Brain microvascular endothelial cell (primary cell): ENCODE measurements around the gene ZNF215.
"Not testable (repeated sequence)": the region's sequence is repeated elsewhere in the genome, so short reads cannot be mapped to it uniquely, and the experiment has no call there.

ENCODE experiments used
- DNase-seq: peaks from one replicate; pipeline ENCODE4 v3.0.0-alpha.2; 2020
- H3K27ac ChIP-seq: fragments of 250-450 bp; sonication (Bioruptor Pico); 2 replicates; pipeline ENCODE4 v1.5.1; 2020; ENCODE audit warnings: mild to moderate bottlenecking, moderate library complexity
- H3K27me3 ChIP-seq: fragments of 250-450 bp; sonication (Bioruptor Pico); replicated peaks from 2 replicates; pipeline ENCODE4 v1.5.1; 2020; ENCODE audit warnings: mild to moderate bottlenecking
- H3K36me3 ChIP-seq: fragments of 250-450 bp; sonication (Bioruptor Pico); replicated peaks from 2 replicates; pipeline ENCODE4 v1.5.1; 2020; ENCODE audit warnings: mild to moderate bottlenecking
- H3K4me3 ChIP-seq: 2 replicates; pipeline ENCODE4 v1.5.1; 2011; ENCODE audit warnings: low read depth, mild to moderate bottlenecking, control low read depth, low read length, moderate library complexity
- CTCF ChIP-seq: IDR thresholded peaks from 2 replicates; pipeline ENCODE4 v1.5.1; 2011; ENCODE audit warnings: low read depth, mild to moderate bottlenecking, moderate library complexity, low read length, control low read depth, inconsistent platforms; ENCODE audit errors: missing control alignments
- in situ Hi-C: cut with HindIII; loops from 2 replicates; pipeline ENCODE4 v1.10.0; 2017; ENCODE audit warnings: low sequenced_read_pairs, low pct_ligation_motif_present

ZNF215 gene

DNA sequence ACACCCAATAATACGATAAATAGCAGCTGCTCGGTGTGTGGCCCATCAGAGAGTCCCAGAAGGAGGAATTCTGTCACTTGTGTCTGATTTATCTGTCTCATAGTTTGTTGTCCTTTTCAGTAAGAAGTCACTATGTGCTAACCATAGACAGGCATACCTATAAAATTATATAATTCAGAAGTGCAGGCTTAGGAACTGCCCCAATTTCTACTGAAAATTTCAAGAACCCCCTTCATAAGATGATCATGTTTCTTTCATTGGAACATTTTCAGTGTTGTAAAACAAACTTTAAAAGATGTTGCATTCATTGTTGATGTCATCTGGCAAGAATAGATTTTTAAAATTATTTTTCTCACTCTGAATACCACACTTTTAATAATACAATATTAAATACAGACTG lies 33.8 kb upstream of the ZNF215 start, which contains the start of gene OR2D2:
Gene OR2D2, minus strand, starts transcription at position 101 of the 400 bp plus-strand sequence. Its CDS starts 0 bp downstream, at position 101.
- no peak for TF ChIP-seq CTCF
- Histone ChIP-seq H3K36me3 (no peaks in the 10 kb centered on the region), H3K27me3 (no peaks in the 10 kb centered on the region), H3K27ac (no peak within 1 kb of the TSS), H3K4me3 (no peak within 1 kb of the TSS)
- no peak for DNase-seq
- in situ Hi-C loops: no loop called here

- Histone ChIP-seq H3K27me3 (no peaks in the 10 kb centered on the region), H3K36me3 (no peaks in the 10 kb centered on the region), H3K27ac (no peak overlapping the region), H3K4me3 (no peak overlapping the region)
- TF ChIP-seq CTCF: no peak
- no peak for DNase-seq
- in situ Hi-C loops: no loop called here
These were observed 32.1 kb upstream of the ZNF215 start for GRCh38 chr11:6894097-6894496.

DNA sequence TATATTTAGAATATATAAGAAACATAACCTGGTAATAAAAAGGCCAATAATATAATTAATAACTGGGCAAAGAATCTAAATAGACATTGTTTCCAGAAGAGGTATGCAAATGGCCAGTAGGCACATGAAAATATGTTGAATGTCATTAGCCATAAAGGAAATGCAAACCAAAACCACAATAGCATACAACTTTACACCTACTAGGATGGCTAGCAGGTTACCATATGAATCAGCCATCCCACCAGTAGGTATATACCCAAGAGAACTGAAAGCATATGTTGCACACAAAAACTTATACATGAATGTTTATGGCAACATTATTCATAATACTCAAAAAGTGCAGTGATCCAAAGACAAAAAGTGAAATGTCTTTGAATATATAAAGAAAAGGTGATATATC lies 31.2 kb upstream of the ZNF215 start:
- in situ Hi-C loops: no loop called here
- no peaks in the 10 kb centered on the region for H3K36me3 ChIP-seq
- TF ChIP-seq CTCF: no peak
- no peak overlapping the region for H3K27ac ChIP-seq
- H3K27me3 ChIP-seq: no peaks in the 10 kb centered on the region
- no peak for DNase-seq
- H3K4me3 ChIP-seq: no peak overlapping the region

- no peaks in the 10 kb centered on the region for H3K27me3 ChIP-seq
- H3K27ac ChIP-seq: no peak overlapping the region
- in situ Hi-C loops: no loop called here
- TF ChIP-seq CTCF: no peak
- DNase-seq: no peak
- no peak overlapping the region for H3K4me3 ChIP-seq
- H3K36me3 ChIP-seq: no peaks in the 10 kb centered on the region
These were observed 27.3 kb upstream of the ZNF215 start for GRCh38 chr11:6898911-6899310.

DNA sequence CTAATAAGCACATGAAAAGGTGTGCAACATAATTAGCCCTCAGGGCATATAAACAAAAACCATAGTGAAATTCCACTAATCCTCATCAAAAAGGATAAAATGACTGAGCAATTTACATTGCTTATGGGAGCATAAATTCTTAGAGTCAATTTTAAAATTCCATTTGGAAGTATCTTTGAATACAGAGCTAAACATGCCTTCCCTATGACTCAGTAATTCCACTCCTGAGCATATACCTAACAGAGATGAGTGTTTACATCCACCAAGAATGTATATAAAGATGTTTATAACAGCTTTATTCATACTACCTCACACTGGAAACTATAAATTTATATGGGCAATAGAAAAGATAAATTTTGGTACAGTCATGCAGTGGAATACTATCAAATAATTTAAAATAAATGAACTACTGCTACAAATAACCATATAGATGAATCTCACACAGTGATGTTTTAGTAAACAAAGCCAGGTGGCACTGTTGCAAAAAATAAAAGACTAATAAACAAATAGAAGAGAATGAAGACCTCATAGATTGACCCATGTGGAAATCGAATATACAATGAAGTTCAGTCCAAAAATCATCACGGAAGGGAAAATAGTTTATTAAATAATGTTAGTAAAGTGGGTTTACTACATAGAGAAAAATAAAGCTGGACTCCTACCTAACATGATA lies 25.8 kb upstream of the ZNF215 start:
- TF ChIP-seq CTCF: no peak
- in situ Hi-C loops: no loop called here
- Histone ChIP-seq H3K4me3 (no peak overlapping the region), H3K27ac (no peak overlapping the region), H3K27me3 (no peaks in the 10 kb centered on the region), H3K36me3 (no peaks in the 10 kb centered on the region)
- no peak for DNase-seq

- H3K4me3 ChIP-seq, H3K27me3 ChIP-seq, DNase-seq, H3K36me3 ChIP-seq, in situ Hi-C loops, H3K27ac ChIP-seq: not testable (repeated sequence)
These were observed 21.4 kb upstream of the ZNF215 start for GRCh38 chr11:6904804-6905203.
